ENCODE results near the gene RNF212B.

The RNF212B gene

GRCh38 chr14:23296012-23296777 is 58.5 kb downstream of the RNF212B start:
- no peak for DNase-seq

- DNase-seq, result no peak
These were observed 59.4 kb downstream of the RNF212B start for GRCh38 chr14:23297096-23297495.

- DNase-seq, result no peak
These were observed 60.0 kb downstream of the RNF212B start for GRCh38 chr14:23297611-23298277.

GRCh38 chr14:23299211-23299957 is 61.6 kb downstream of the RNF212B start:
- peak in 13 of 51 donors; percentile 9 to 37 (median 19) for DNase-seq

DNA sequence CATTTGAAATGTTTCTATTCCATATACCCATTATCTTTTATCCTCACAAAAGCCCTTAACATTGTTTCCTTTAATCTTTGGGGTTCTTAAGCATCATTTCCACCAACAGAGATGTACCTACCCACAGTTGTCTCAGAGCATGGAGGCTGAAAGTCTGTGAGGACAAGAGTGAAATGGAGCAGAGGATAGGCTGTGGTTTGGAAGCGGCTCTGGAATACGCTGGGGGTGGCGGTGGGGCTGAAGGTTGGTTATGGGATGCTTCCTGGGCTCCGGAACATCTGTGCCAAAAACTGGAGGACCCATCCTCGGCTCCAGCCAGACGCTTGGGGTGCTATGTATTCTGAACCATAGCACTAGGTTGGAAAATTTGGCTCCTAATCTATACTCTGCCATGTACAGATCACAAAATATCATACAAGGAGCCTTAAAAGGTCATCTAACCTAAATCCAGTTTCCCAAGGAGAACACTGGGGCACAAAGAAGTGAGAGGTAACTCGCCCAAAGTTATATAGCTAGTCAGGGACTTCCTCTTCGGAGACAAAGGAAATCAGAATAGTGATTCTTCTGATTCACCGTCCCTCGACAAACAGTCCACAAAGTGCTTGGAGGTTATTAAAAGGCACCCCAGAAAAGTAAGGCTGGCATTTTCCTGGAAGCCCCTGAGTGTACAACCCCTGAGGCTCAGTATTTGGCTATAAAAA is 62.4 kb downstream of the RNF212B start:
- peak in 2 of 51 donors; percentile 14 to 73 for DNase-seq

DNA sequence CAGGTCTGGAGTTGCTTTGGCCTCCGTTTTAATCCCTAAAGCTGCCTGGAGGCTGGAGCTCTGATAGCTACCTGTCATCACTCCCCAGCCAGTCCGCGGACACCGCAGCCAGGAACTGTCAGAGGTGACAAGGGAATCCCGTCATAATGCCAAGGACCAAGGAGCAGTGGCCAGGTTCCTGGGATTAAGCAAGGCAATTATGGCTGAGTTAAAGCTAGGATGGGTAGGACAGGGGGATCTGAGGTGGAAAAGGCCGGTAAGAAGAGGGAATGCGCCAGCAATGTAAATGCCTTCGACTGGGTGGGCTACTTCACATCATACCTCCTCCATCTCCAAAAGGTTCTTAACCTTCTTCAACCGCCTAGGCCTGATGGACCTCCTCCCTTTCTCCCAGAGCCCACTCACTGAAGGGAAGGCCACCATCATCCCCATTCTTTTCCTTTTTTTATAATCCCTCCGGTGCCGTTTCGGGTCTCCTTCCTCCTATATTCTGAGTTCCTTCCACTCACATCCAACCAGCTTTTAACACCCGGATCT is 63.0 kb downstream of the RNF212B start:
- peak in 13 of 51 donors; percentile 25 to 84 (median 43) for DNase-seq

GRCh38 chr14:23301288-23301968 is 63.7 kb downstream of the RNF212B start:
- DNase-seq, result peak; percentile 89 to 100 (median 98)

DNA sequence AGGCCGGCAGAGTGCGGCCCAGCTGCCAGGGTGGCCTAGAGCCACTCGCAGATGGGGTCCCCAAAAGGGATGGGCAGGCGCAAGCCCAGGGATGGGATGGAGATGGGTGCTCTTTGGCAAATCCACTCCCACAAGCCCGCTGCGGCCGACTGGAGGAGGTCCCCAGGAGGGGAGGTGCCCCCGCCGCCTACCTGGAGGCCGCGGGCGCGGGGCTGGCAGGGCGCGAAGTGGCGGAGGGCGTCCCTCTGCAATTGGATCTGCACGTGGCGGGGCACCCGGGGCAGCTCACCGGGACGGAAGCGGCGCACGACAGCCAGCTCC is 64.2 kb downstream of the RNF212B start:
- DNase-seq, result peak in 3 of 51 donors; percentile 66 to 92 (median 79)

DNA sequence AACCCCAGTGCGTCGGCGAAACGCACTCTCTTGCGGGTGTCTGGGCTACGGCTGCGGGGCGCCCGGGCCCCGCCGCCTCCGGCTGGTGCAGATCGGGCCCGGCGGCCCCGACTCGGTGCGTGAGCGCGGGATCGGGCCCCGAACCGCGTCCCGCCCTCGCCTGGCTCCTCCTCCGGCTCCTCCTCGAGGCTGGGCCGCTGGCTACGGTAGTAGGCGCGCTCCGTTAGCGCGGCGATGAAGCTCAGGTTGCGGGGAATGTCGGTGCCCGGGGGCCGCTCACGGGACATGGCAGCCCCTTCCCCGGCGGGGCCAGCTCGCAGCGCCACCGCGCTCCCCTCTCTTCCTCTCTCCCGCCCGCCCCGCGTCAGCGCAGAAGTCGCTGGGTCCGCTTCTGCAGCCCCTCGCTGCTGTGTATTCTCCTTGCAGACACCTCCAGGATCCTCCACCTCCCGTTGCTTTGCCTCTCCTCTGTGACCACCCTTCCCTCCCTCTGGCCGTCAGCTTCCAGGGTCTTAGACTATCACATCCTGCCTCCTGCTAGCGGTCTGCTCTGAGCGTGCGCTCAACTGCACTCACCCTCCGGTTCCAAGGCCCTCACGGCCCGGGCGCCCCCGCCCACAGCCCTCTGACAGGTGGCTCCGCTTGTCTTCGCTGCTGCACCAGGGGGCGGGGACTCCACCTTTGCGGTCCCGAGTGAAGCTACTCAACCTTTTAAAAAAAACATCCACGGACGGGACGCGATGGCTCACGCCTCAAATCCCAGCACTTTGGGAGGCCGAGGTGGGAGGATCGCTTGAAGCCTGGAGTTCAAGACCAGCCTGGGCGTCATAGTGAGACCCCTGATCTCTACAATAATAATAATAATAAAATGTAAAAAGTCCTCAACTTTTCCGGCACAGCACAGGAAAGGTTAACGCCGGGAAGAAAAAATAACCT is 64.8 kb downstream of the RNF212B start, which contains the start of gene PPP1R3E:
Gene PPP1R3E (minus strand): TSS at position 570 of the 936 bp plus-strand sequence. CDS start 283 bp downstream, at position 287.
- peak in 41 of 51 donors; percentile 16 to 86 (median 60) for DNase-seq

- DNase-seq, result peak; percentile 41 to 95 (median 85)
These were observed 68.8 kb downstream of the RNF212B start, which contains the start of gene BCL2L2 for GRCh38 chr14:23306412-23307145. Gene BCL2L2 (plus strand): TSS chr14:23306833. CDS start chr14:23307768, 935 bp downstream.

DNA sequence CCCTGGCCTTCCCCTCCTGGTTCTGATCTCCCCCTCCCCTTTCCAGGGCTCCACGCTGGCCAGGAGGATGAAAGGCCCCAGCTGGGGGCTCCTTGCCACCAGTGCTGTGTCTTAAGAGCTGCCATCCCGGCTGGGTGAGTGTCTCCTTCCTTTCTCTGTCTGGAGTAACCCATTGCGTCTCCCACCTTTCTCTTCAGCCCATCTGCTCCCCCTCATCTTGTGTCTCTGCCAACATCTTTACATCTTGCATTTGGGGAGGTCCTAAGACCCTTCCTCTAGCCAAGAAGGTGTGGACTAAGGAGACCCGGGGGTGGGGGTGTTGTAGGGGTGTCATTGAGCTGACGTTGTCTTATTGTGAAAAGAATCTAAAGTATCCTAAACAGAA is 69.4 kb downstream of the RNF212B start:
- DNase-seq, result peak in 1 of 51 donors; percentile 48

DNA sequence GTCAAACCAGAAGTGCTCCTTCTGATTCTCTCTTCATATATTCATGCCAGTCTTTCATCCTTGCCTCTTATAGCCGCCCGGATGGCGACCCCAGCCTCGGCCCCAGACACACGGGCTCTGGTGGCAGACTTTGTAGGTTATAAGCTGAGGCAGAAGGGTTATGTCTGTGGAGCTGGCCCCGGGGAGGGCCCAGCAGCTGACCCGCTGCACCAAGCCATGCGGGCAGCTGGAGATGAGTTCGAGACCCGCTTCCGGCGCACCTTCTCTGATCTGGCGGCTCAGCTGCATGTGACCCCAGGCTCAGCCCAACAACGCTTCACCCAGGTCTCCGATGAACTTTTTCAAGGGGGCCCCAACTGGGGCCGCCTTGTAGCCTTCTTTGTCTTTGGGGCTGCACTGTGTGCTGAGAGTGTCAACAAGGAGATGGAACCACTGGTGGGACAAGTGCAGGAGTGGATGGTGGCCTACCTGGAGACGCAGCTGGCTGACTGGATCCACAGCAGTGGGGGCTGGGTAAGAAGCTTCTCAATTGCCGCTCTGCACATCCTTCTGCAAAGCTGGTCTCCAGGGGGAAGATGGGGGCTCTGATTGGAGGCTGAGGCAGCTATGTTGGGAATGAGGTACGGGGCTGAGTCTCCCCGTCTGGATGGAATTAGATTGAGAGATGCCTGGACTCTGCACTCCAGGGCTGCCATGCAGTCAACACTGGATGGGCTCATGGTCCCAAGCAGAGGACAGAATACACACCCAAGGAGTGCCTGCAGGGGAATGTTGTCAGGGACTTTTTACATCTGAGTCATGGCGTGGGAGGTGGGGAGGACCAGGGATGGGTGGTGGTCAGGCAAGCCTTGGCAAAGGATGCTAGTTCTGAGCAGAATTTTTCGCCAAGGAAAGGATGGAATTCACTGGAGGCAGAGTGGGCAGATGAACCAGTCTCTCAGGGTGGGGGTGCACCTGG is 70.2 kb downstream of the RNF212B start:
- DNase-seq, result no peak

DNA sequence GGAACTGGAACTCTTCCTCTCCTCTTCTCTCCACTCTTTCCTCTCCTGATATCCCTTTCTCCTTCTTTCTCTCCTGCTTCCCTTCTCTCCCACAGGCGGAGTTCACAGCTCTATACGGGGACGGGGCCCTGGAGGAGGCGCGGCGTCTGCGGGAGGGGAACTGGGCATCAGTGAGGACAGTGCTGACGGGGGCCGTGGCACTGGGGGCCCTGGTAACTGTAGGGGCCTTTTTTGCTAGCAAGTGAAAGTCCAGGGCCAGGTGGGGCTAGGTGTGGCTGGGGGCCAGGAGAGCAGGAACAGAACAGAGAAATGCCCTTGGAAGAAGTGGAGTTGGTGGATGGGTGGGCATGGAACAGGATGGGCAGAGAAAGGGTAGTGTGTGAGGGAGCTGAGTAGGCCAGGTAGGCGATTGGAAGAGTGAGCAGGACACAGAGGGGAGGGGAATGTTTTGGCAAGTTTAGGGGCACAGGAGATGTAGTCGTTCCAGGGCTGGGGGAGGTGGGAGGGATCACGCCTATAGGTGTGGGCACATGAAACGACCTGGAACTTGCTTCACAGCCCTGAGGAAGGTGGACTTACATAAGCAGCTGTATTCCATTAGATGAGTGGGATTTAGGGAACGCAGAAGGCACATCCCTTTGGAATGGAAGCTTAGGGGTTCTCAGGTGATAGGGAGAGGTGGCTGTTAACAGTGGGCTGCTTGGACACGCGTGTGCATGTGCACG is 71.1 kb downstream of the RNF212B start:
- no peak for DNase-seq

GRCh38 chr14:23310546-23310945 is 72.8 kb downstream of the RNF212B start:
- no peak for DNase-seq

DNA sequence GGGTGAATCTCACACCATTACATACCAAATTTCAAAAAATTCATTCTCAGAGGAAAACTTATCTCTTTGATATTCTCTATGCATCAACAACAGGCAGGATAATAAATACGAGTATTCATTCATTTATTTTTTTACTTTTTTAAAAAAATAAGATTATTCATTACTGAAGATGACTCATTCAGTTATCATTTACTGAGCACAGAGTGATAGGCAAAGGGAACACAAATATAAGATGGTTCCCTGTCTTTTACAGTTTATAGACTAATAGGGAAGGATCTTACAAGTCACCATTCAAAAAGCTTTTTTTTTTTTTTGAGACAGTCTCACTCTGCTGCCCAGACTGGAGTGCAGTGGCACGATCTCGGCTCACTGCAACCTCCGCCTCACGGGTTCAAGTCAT is 78.6 kb downstream of the RNF212B start:
- no peak for DNase-seq

- DNase-seq, result no peak
These were observed 82.2 kb downstream of the RNF212B start for GRCh38 chr14:23319746-23320583.
